GM19324 (cell line): ENCODE data around the gene SETMAR.

Source experiments
- ATAC-seq: cut with Tn5 transposase; IDR thresholded peaks from one replicate; pipeline ENCODE4 v1.9.1; 2021; ENCODE audit warnings: mild to moderate bottlenecking, moderate library complexity; ENCODE audit not compliant: unreplicated experiment, low FRiP score

Gene SETMAR

GRCh38 chr3:4343258-4343657 is 40.1 kb downstream of the SETMAR start:
- no peak for ATAC-seq

- ATAC-seq, result peak; percentile 59
Measured at GRCh38 chr3:4350789-4351163, 47.6 kb downstream of the SETMAR start.

- no peak for ATAC-seq
Measured at GRCh38 chr3:4351164-4351855, 48.1 kb downstream of the SETMAR start.

GRCh38 chr3:4351872-4352271 is 48.7 kb downstream of the SETMAR start:
- ATAC-seq, result no peak

GRCh38 chr3:4355401-4356219 is 52.4 kb downstream of the SETMAR start:
- no peak for ATAC-seq

GRCh38 chr3:4356220-4356540 is 53.0 kb downstream of the SETMAR start:
- no peak for ATAC-seq

- no peak for ATAC-seq
Measured at GRCh38 chr3:4356546-4357410, 53.6 kb downstream of the SETMAR start.

GRCh38 chr3:4358273-4358672 is 55.1 kb downstream of the SETMAR start:
- no peak for ATAC-seq

- ATAC-seq, result no peak
Measured at GRCh38 chr3:4359805-4360502, 56.8 kb downstream of the SETMAR start.

GRCh38 chr3:4360817-4361216 is 57.6 kb downstream of the SETMAR start:
- ATAC-seq, result no peak

- no peak for ATAC-seq
Measured at GRCh38 chr3:4362523-4362922, 59.4 kb downstream of the SETMAR start.
